SKM-1 treated with dmso at 0.1 percent for 144 hours (cell line): ENCODE results near the gene OR4E2.
"Not testable (repeated sequence)": the region's sequence is repeated elsewhere in the genome, so short reads cannot be mapped to it uniquely, and the experiment has no call there.

Source experiments
- DNase-seq: peaks from one replicate; lab custom pipeline; 2025; ENCODE audit not compliant: unreplicated experiment; lab: John Stamatoyannopoulos, UW

OR4E2 gene

GRCh38 chr14:21653331-21653885, at the start of gene OR4E2:
TSS of gene OR4E2 (plus strand) at chr14:21653835. CDS start at chr14:21665083, 11,248 bp downstream.
- DNase-seq = no peak

GRCh38 chr14:21612324-21612723, 41.3 kb upstream of the OR4E2 start:
- no peak for DNase-seq

- DNase-seq = no peak
These were observed 39.4 kb upstream of the OR4E2 start for GRCh38 chr14:21614240-21614639.

- DNase-seq = no peak
These were observed 36.0 kb upstream of the OR4E2 start for GRCh38 chr14:21617614-21618013.

- DNase-seq = no peak
These were observed 27.0 kb upstream of the OR4E2 start for GRCh38 chr14:21626491-21627230.

- DNase-seq = not testable (repeated sequence)
These were observed 23.1 kb upstream of the OR4E2 start for GRCh38 chr14:21630503-21630902.

GRCh38 chr14:21631084-21631483, 22.6 kb upstream of the OR4E2 start:
- DNase-seq = no peak

- no peak for DNase-seq
These were observed 18.8 kb upstream of the OR4E2 start, which contains the start of gene OR10G2 for GRCh38 chr14:21634840-21635239. TSS of gene OR10G2 (minus strand) at chr14:21634940. CDS start at chr14:21634842, 98 bp downstream.

- DNase-seq = no peak
These were observed 11.0 kb upstream of the OR4E2 start for GRCh38 chr14:21642683-21643082.

- no peak for DNase-seq
These were observed 10.2 kb upstream of the OR4E2 start for GRCh38 chr14:21643407-21643806.

GRCh38 chr14:21647380-21647779, 6.3 kb upstream of the OR4E2 start:
- no peak for DNase-seq

- no peak for DNase-seq
These were observed 1.3 kb upstream of the OR4E2 start for GRCh38 chr14:21652209-21652808.

- no peak for DNase-seq
These were observed 580 bp downstream of the OR4E2 start for GRCh38 chr14:21654215-21654614.

GRCh38 chr14:21656980-21657379, 3.3 kb downstream of the OR4E2 start:
- DNase-seq = no peak

- DNase-seq = no peak
These were observed 14.7 kb downstream of the OR4E2 start for GRCh38 chr14:21668377-21668776.

- DNase-seq = no peak
These were observed 15.6 kb downstream of the OR4E2 start for GRCh38 chr14:21669284-21669683.

- no peak for DNase-seq
These were observed 17.7 kb downstream of the OR4E2 start for GRCh38 chr14:21671371-21671770.

GRCh38 chr14:21672116-21672515, 18.5 kb downstream of the OR4E2 start:
- no peak for DNase-seq

- DNase-seq = no peak
These were observed 20.1 kb downstream of the OR4E2 start, which contains the start of gene OR4E1 for GRCh38 chr14:21673718-21674117. TSS of gene OR4E1 (minus strand) at chr14:21673818. CDS start at chr14:21670935, 2,883 bp downstream.

GRCh38 chr14:21675566-21675965, 21.9 kb downstream of the OR4E2 start:
- no peak for DNase-seq

- DNase-seq = no peak
These were observed 26.4 kb downstream of the OR4E2 start for GRCh38 chr14:21680072-21680471.

GRCh38 chr14:21686468-21686867, 32.8 kb downstream of the OR4E2 start:
- DNase-seq = no peak
